HCT116 (cell line): ENCODE data around the gene PDE1A.

ENCODE experiments used
- CTCF ChIP-seq, 3 experiments: fragments of 200-600 bp in 1 of 3; sonication (generic) in 1 of 3; IDR thresholded peaks in 2 of 3; conservative IDR thresholded peaks in 1 of 3; 2 replicates each; pipeline ENCODE4 v1.5.1; 2012 to 2017; ENCODE audit warnings: low read depth in 2 of 3, low read length in 2 of 3, antibody characterized with exemption in 1 of 3, borderline replicate concordance in 1 of 3, control low read depth in 1 of 3, mild to moderate bottlenecking in 1 of 3, mixed read lengths in 1 of 3, mixed run types in 1 of 3, moderate library complexity in 1 of 3; ENCODE audit not compliant: insufficient read depth in 1 of 3
- EGR1 ChIP-seq: IDR thresholded peaks from 2 replicates; pipeline ENCODE4 v1.6.1; 2012; ENCODE audit warnings: low read depth
- ELF1 ChIP-seq: IDR thresholded peaks from 2 replicates; pipeline ENCODE4 v1.6.1; 2012; ENCODE audit warnings: low read depth, borderline replicate concordance
- FOSL1 ChIP-seq: IDR thresholded peaks from 2 replicates; pipeline ENCODE4 v1.6.1; 2012; ENCODE audit warnings: low read depth
- REST ChIP-seq: IDR thresholded peaks from 2 replicates; pipeline ENCODE4 v1.6.1; 2012; ENCODE audit warnings: low read depth

GRCh38 chr2:182170341-182170740 is 256.5 kb downstream of the PDE1A start:
- TF ChIP-seq CTCF (IDR thresholded peaks at IDR 0.05 in 2 of 3, conservative IDR thresholded peaks at IDR 0.05 in 1 of 3; ENCODE audit: borderline replicate concordance in 1 of 3, insufficient read depth in 1 of 3, low read depth in 2 of 3, low read length in 2 of 3) (no peak), EGR1 (no peak), REST (no peak), ELF1 (no peak), FOSL1 (no peak)
